IMR-90 (cell line): Measurements from ENCODE around the gene PRAMEF12. TPM values are rescaled to one million over a fixed set of nuclear protein-coding genes. Genes with fewer than 3 reads are reported as not detected.
"Not testable (repeated sequence)": the region's sequence is repeated elsewhere in the genome, so short reads cannot be mapped to it uniquely, and the experiment has no call there.

ENCODE experiments used
- ATAC-seq: fragments of 200-7000 bp; cut with Tn5 transposase; 2 replicates; pipeline ENCODE4 v1.9.1; 2020; ENCODE audit warnings: low read depth, mild to moderate bottlenecking, moderate library complexity
- BruUV-seq: library from RNA; stranded (reverse); fragments of 400-500 nt; replicated peaks from 2 replicates; lab custom pipeline; 2021; lab: Mats Ljungman, UMichigan
- CTCF ChIA-PET: fragments of 300-600 bp; formaldehyde crosslinking; extraction: SDS; loops from one replicate; lab custom pipeline; 2021; ENCODE audit warnings: antibody characterized with exemption; lab: Yijun Ruan, JAX
- POLR2A ChIA-PET: fragments of 300-600 bp; sonication (Branson Sonifier 250); formaldehyde crosslinking; loops from one replicate; lab custom pipeline; 2022; ENCODE audit warnings: antibody characterized with exemption; ENCODE audit not compliant: unreplicated experiment; lab: Charles Lee
- DNase-seq: peaks from one replicate; pipeline ENCODE4 v3.0.0; 2013
- H2AFZ ChIP-seq: replicated peaks from 2 replicates; pipeline ENCODE3; 2013; ENCODE audit warnings: low read length, mild to moderate bottlenecking; ENCODE audit not compliant: poor library complexity
- H2AK5ac ChIP-seq: 2 replicates; pipeline ENCODE4 v1.6.1; 2013; ENCODE audit warnings: low read depth, low read length, inconsistent platforms
- H2AK9ac ChIP-seq: replicated peaks from 2 replicates; pipeline ENCODE3; 2013; ENCODE audit warnings: mild to moderate bottlenecking, low read depth, low read length, moderate library complexity; ENCODE audit not compliant: poor library complexity
- H2BK120ac ChIP-seq: 2 replicates; pipeline ENCODE4 v1.6.1; 2013; ENCODE audit warnings: low read depth, low read length, inconsistent platforms
- H2BK15ac ChIP-seq: 3 replicates; pipeline ENCODE4 v1.6.1; 2013; ENCODE audit warnings: low read depth, low read length, inconsistent platforms
- H2BK20ac ChIP-seq: 2 replicates; pipeline ENCODE4 v1.6.1; 2013; ENCODE audit warnings: low read depth, mild to moderate bottlenecking, inconsistent platforms, low read length, moderate library complexity
- H2BK5ac ChIP-seq: 2 replicates; pipeline ENCODE4 v1.6.1; 2013; ENCODE audit warnings: mild to moderate bottlenecking, low read depth, low read length, inconsistent platforms; ENCODE audit not compliant: poor library complexity, severe bottlenecking
- H3K14ac ChIP-seq: replicated peaks from 2 replicates; pipeline ENCODE4 v1.6.1; 2013; ENCODE audit warnings: low read depth, low read length, inconsistent platforms
- H3K18ac ChIP-seq: 2 replicates; pipeline ENCODE4 v1.6.1; 2013; ENCODE audit warnings: low read depth, low read length, control low read depth
- H3K23ac ChIP-seq: 2 replicates; pipeline ENCODE4 v1.6.1; 2013; ENCODE audit warnings: low read depth, low read length, inconsistent platforms
- H3K27ac ChIP-seq: 2 replicates; pipeline ENCODE4 v1.5.1; 2013; ENCODE audit warnings: mild to moderate bottlenecking, control low read depth, low read length; ENCODE audit not compliant: insufficient read depth
- H3K27me3 ChIP-seq: 2 replicates; pipeline ENCODE4 v1.6.1; 2013; ENCODE audit warnings: low read length; ENCODE audit not compliant: control insufficient read depth, insufficient read depth
- H3K36me3 ChIP-seq: 2 replicates; pipeline ENCODE4 v1.6.1; 2013; ENCODE audit warnings: low read length, mixed read lengths; ENCODE audit not compliant: control insufficient read depth, insufficient read depth
- H3K4ac ChIP-seq: 2 replicates; pipeline ENCODE4 v1.6.1; 2013; ENCODE audit warnings: low read depth, low read length, inconsistent platforms
- H3K4me1 ChIP-seq: 2 replicates; pipeline ENCODE4 v1.6.1; 2013; ENCODE audit warnings: low read length, mixed read lengths; ENCODE audit not compliant: control insufficient read depth, insufficient read depth
- H3K4me2 ChIP-seq: 2 replicates; pipeline ENCODE4 v1.6.1; 2013; ENCODE audit warnings: low read depth, mild to moderate bottlenecking, control low read depth, low read length, moderate library complexity
- H3K4me3 ChIP-seq: 2 replicates; pipeline ENCODE4 v1.5.1; 2013; ENCODE audit warnings: low read depth, mild to moderate bottlenecking, control low read depth, low read length, moderate library complexity; ENCODE audit not compliant: insufficient read depth
- H3K56ac ChIP-seq: 2 replicates; pipeline ENCODE4 v1.6.1; 2013; ENCODE audit warnings: low read length, inconsistent platforms; ENCODE audit not compliant: insufficient read depth; ENCODE audit errors: extremely low read depth
- H3K79me1 ChIP-seq, 2 experiments: 2 replicates each; pipeline ENCODE4 v1.6.1; 2013; ENCODE audit warnings: low read length in 2 of 2, inconsistent platforms in 1 of 2, low read depth in 1 of 2
- H3K9ac ChIP-seq: 2 replicates; pipeline ENCODE4 v1.6.1; 2013; ENCODE audit warnings: low read depth, low read length, control low read depth
- H3K9me1 ChIP-seq: 2 replicates; pipeline ENCODE4 v1.6.1; 2013; ENCODE audit warnings: low read length, inconsistent platforms; ENCODE audit not compliant: insufficient read depth
- H3K9me3 ChIP-seq: 2 replicates; pipeline ENCODE4 v1.6.1; 2013; ENCODE audit warnings: low read length; ENCODE audit not compliant: control insufficient read depth, insufficient read depth
- H4K20me1 ChIP-seq: 2 replicates; pipeline ENCODE4 v1.6.1; 2013; ENCODE audit warnings: low read length, inconsistent platforms; ENCODE audit not compliant: insufficient read depth
- H4K5ac ChIP-seq: 2 replicates; pipeline ENCODE4 v1.6.1; 2013; ENCODE audit warnings: mild to moderate bottlenecking, low read depth, low read length, control low read depth
- H4K8ac ChIP-seq, 2 experiments: 2 replicates each; pipeline ENCODE4 v1.6.1; 2013; ENCODE audit warnings: low read depth in 2 of 2, low read length in 2 of 2, control low read depth in 1 of 2, inconsistent platforms in 1 of 2
- H4K91ac ChIP-seq: 2 replicates; pipeline ENCODE4 v1.6.1; 2013; ENCODE audit warnings: low read depth, low read length, inconsistent platforms; ENCODE audit not compliant: insufficient read depth
- WGBS, 2 experiments: methylation state at CpG; one replicate each; pipeline versions ENCODE4 v1.1.5 to v1.1.7; 2013; ENCODE audit warnings: missing lambda C conversion rate in 2 of 2; ENCODE audit not compliant: insufficient read length in 1 of 2; ENCODE audit errors: extremely low coverage in 2 of 2; 5-methylcytosine and 5-hydroxymethylcytosine counted together
- dilution Hi-C: fragments of 300-500 bp; cut with HindIII; formaldehyde crosslinking; loops from one replicate; pipeline ENCODE4 v1.14.3; 2018; ENCODE audit warnings: low sequenced_read_pairs; ENCODE audit not compliant: unreplicated experiment
- in situ Hi-C: fragments of 300-500 bp; cut with MboI; formaldehyde crosslinking; loops from 3 replicates; pipeline ENCODE4 v1.14.3; 2019; ENCODE audit warnings: low sequenced_read_pairs, inconsistent platforms, mixed read lengths
- intact Hi-C: fragments of 100-400 bp; cut with micrococcal nuclease; formaldehyde crosslinking; loops from 2 replicates; pipeline ENCODE4 v1.10.0; 2022
- polyA plus RNA-seq, 3 experiments: library from polyadenylated mRNA; depleted of rRNA; stranded (reverse); fragments of >200 nt; gene quantifications; 2 replicates each; pipeline ENCODE4 v1.2.3, GENCODE V29; 2012; ENCODE audit warnings: low replicate concordance in 1 of 3
- total RNA-seq: library from RNA; depleted of rRNA; stranded (reverse); fragments of >200 nt; gene quantifications from 2 replicates; pipeline ENCODE4 v1.2.3, GENCODE V29; 2012

PRAMEF12 gene
- total and polyA plus RNA-seq, 2 of the 4 experiments (the other 2 are of a cell fraction): not detected

DNA sequence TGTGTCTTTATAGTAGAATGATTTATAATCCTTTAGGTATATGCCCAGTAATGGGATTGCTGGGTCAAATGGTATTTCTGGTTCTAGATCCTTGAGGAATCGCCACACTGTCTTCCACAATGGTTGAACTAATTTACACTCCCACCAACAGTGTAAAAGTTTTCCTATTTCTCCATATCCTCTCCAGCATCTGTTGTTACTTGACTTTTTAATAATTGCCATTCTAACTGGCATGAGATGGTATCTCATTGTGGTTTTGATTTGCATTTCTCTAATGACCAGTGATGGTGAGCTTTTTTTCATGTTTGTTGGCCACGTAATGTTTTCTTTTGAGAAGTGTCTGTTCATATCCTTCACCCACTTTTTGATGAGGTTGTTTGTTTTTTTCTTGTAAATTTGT lies 42.5 kb upstream of the PRAMEF12 start:
- H4K8ac ChIP-seq, H2AK5ac ChIP-seq, H3K4me2 ChIP-seq, H2BK15ac ChIP-seq, H3K56ac ChIP-seq, H3K14ac ChIP-seq, intact Hi-C loops, POLR2A ChIA-PET, H2AFZ ChIP-seq, CTCF ChIA-PET, H2AK9ac ChIP-seq, H3K4me1 ChIP-seq, H3K4ac ChIP-seq, dilution Hi-C loops, H2BK20ac ChIP-seq, H4K20me1 ChIP-seq, H4K91ac ChIP-seq, H3K9me3 ChIP-seq, H3K27ac ChIP-seq, in situ Hi-C loops, H3K36me3 ChIP-seq, H4K5ac ChIP-seq, H3K9me1 ChIP-seq, BruUV-seq, H2BK120ac ChIP-seq, H3K27me3 ChIP-seq, H3K4me3 ChIP-seq, H2BK5ac ChIP-seq, ATAC-seq, H3K79me1 ChIP-seq, DNase-seq, H3K9ac ChIP-seq, H3K23ac ChIP-seq, H3K18ac ChIP-seq: not testable (repeated sequence)
- no CpG with 5 or more reads among the region's 2 CpGs for WGBS, 2 experiments
